Activated T-cell treated with anti-CD3 and anti-CD28 coated beads, Interleukin-2, amount 50 U/mL, for 4 hours (primary cell): ENCODE data around the gene PCDHA3. TPM values are rescaled to one million over a fixed set of nuclear protein-coding genes. Genes with fewer than 3 reads are reported as not detected.
"Not testable (repeated sequence)": the region's sequence is repeated elsewhere in the genome, so short reads cannot be mapped to it uniquely, and the experiment has no call there.

Source experiments
- ATAC-seq, 2 donors: fragments of 200-7000 bp; cut with Tn5 transposase; one replicate each; pipeline ENCODE4 v1.10.0; 2021
- DNase-seq: peaks from one replicate; pipeline ENCODE4 v3.0.0-alpha.2; 2020
- H3K27me3 Mint-ChIP-seq: one replicate; pipeline ENCODE4 v1.8.0; 2021; ENCODE audit warnings: low read depth, mixed read lengths
- H3K36me3 Mint-ChIP-seq: one replicate; pipeline ENCODE4 v1.8.0; 2022; ENCODE audit warnings: mixed read lengths; ENCODE audit not compliant: insufficient read depth
- H3K4me1 Mint-ChIP-seq: one replicate; pipeline ENCODE4 v1.8.0; 2021; ENCODE audit warnings: low read depth, mixed read lengths
- H3K4me3 Mint-ChIP-seq: one replicate; pipeline ENCODE4 v1.8.0; 2021; ENCODE audit warnings: mild to moderate bottlenecking, moderate library complexity, mixed read lengths
- H3K9me3 Mint-ChIP-seq: one replicate; pipeline ENCODE4 v1.8.0; 2021; ENCODE audit warnings: mixed read lengths
- total RNA-seq, 3 donors: library from RNA; stranded (reverse); gene quantifications; one replicate each; pipeline ENCODE4 v1.2.1, GENCODE V29; 2021

PCDHA3 gene
- total RNA-seq = not detected

GRCh38 chr5:140800816-140801493 is at the start of gene PCDHA3:
TSS of gene PCDHA3 (plus strand) at chr5:140801057.
- H3K9me3 Mint-ChIP-seq = peaks cover 17% of the 10 kb centered on the region
- H3K36me3 Mint-ChIP-seq = peaks cover 2% of the 10 kb centered on the region
- DNase-seq (no peak), ATAC-seq (no peak)
- peaks cover 25% of the 10 kb centered on the region for H3K27me3 Mint-ChIP-seq
- H3K4me3 Mint-ChIP-seq = no peak within 1 kb of the TSS
- no peaks in the 10 kb centered on the region for H3K4me1 Mint-ChIP-seq

DNA sequence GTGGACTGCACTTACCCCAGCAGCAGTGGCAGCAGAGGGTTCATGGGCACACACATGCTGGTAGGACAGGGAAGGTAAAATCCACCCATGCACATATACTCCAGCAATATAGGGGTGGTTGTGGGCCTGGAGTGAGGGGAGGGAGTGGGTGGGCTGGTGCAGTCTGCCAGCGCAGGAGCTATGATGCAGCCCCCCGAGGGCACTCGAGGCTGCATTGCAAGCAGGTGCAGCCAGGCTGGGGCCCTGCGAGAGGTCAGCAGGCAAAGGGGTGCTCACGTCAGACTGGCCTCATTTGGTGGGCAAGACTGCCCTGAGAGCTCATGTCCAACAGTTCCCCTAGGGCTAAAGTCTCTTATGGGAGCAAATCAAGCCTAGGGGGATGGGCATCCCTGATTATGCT is 47.3 kb upstream of the PCDHA3 start:
- no peak overlapping the region for H3K4me3 Mint-ChIP-seq
- DNase-seq (no peak), ATAC-seq (no peak)
- peaks cover 84% of the 10 kb centered on the region for H3K9me3 Mint-ChIP-seq
- H3K27me3 Mint-ChIP-seq = peaks cover 3% of the 10 kb centered on the region
- peaks cover 6% of the 10 kb centered on the region for H3K36me3 Mint-ChIP-seq
- H3K4me1 Mint-ChIP-seq = no peaks in the 10 kb centered on the region

DNA sequence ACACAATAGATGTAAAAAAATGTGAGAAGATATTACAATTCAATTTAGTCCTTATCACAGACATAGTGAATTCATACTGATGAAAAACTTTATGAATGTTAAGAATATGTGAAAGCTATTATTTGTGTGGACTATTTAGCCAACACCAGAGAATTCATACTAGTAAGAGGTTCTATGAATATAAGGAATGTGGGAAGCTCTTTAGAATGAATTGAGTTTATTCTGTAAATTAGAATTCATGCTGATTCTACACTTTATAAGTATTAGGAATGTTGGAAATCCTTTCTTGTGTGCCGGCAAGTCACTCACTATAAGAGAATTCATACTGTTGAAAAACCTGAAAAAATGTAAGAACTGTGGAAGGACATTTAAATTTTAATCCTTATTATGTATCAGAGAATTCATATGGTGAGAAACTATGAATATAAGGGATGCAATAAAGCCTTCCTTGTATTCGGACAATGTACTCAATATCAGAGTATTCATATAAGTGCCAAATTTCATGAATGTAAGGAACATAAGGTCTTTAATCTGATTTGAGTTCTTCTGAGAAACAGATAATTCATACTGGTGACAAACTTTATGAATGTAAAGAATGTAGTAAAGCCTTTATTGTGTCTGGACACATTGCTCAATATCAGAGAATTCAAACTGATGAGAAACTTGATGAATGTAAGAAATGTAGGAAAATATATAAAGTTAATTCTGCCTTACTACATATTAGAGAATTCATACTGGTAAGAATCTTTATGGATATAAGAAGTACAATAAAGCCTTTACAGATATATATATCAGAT is 36.5 kb upstream of the PCDHA3 start:
- Mint-ChIP-seq H3K4me3 (no peak overlapping the region), H3K9me3 (peaks cover 43% of the 10 kb centered on the region), H3K27me3 (no peaks in the 10 kb centered on the region), H3K36me3 (peaks cover 1% of the 10 kb centered on the region), H3K4me1 (no peaks in the 10 kb centered on the region)
- ATAC-seq = no peak
- no peak for DNase-seq

DNA sequence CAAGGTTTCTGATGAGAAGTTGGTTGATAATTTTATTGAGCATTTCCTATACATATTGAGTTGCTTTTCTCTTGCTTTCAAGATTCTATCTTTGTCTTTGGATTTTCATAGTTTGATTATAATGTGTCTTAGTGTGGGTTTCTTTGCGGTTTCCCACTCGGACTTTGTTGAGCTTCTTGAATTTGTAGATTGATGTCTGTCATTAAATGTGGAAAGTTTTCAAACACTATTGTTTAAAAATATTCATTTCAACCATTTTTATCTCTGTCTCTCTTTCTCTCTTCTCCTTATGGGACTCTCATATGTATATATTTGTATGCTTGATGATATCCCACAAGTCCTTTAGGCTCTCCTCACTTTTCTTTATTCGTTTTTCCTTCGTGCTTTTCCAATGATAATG is 33.4 kb upstream of the PCDHA3 start:
- no peaks in the 10 kb centered on the region for H3K27me3 Mint-ChIP-seq
- H3K36me3 Mint-ChIP-seq = peaks cover 3% of the 10 kb centered on the region
- DNase-seq (no peak), ATAC-seq (no peak)
- H3K4me1 Mint-ChIP-seq = no peaks in the 10 kb centered on the region
- H3K4me3 Mint-ChIP-seq = no peak overlapping the region
- peaks cover 65% of the 10 kb centered on the region for H3K9me3 Mint-ChIP-seq

DNA sequence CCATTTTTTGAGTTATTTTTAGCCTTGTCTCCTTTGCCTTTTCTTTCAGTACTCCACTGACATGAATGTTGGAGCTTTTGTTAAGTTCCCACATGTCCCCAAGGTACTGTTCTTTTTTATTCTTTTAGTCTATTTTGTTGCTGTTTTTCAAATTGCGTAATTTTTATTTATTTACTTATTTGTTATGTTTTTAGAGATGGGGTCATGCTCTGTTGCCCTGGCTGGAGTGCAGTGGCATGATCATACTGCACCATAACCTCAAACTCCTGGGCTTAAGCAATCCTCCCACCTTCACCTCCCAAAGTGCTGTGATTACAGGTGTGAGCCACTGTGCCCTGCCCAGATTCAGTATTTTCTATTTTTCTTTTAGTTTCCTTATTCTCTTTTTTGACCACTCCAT is 20.3 kb upstream of the PCDHA3 start:
- DNase-seq (no peak), ATAC-seq (no peak)
- Mint-ChIP-seq H3K36me3 (peaks cover 2% of the 10 kb centered on the region), H3K9me3 (peaks cover 68% of the 10 kb centered on the region), H3K4me3 (no peak overlapping the region), H3K27me3 (peaks cover 10% of the 10 kb centered on the region), H3K4me1 (no peaks in the 10 kb centered on the region)

DNA sequence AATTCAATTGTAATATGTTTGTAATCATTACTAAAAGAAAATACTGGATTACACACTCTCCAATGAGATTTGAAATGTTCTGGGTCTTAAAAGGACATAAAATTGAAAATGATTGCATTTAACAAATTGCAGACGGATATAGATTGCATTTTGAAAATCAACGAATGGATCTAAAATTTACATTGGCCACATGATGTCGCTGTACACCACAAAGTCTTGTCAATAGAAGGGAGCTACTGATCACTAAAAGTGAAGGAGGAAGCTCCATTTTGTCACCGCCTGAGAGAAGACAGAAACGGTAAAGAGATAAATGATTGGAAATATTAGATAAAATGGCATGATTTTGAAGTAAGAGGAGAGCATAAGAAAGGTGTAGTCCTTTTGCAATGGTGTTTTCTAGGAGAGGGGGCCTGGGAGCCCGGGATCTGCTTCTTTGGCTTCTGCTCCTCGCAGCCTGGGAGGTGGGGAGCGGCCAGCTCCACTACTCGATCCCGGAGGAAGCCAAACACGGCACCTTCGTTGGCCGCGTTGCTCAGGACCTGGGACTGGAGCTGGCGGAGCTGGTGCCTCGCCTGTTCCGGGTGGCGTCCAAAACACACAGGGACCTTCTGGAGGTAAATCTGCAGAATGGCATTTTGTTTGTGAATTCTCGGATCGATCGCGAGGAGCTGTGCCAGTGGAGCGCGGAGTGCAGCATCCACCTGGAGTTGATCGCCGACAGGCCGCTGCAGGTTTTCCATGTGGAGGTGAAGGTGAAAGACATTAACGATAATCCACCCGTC is 14.8 kb upstream of the PCDHA3 start, which contains the start of gene PCDHA1:
PCDHA1 (plus strand) TSS at position 236 of the 782 bp plus-strand sequence.
- Mint-ChIP-seq H3K9me3 (peaks cover 46% of the 10 kb centered on the region), H3K4me3 (no peak within 1 kb of the TSS), H3K4me1 (peaks cover 2% of the 10 kb centered on the region), H3K27me3 (peaks cover 30% of the 10 kb centered on the region), H3K36me3 (peaks cover 4% of the 10 kb centered on the region)
- ATAC-seq (no peak), DNase-seq (no peak)

DNA sequence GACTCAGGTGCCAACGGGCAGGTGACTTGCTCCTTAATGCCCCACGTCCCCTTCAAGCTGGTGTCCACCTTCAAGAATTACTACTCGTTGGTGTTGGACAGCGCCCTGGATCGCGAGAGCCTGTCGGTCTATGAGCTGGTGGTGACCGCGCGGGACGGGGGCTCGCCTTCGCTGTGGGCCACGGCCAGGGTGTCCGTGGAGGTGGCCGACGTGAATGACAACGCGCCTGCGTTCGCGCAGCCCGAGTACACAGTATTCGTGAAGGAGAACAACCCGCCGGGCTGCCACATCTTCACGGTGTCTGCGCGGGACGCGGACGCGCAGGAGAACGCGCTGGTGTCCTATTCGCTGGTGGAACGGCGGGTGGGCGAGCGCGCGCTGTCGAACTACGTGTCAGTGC is 13.4 kb upstream of the PCDHA3 start:
- DNase-seq = not testable (repeated sequence)
- H3K9me3 Mint-ChIP-seq = peaks cover 46% of the 10 kb centered on the region

GRCh38 chr5:140787849-140788504 is 12.9 kb upstream of the PCDHA3 start:
- not testable (repeated sequence) for H3K4me1 Mint-ChIP-seq, H3K36me3 Mint-ChIP-seq, ATAC-seq, H3K4me3 Mint-ChIP-seq, DNase-seq
- peaks cover 46% of the 10 kb centered on the region for H3K9me3 Mint-ChIP-seq
- H3K27me3 Mint-ChIP-seq = peaks cover 43% of the 10 kb centered on the region

More for the DNA sequence above, 13.4 kb upstream of the PCDHA3 start:
- H3K27me3 Mint-ChIP-seq = peaks cover 39% of the 10 kb centered on the region
- H3K4me1 Mint-ChIP-seq, H3K4me3 Mint-ChIP-seq, ATAC-seq, H3K36me3 Mint-ChIP-seq: not testable (repeated sequence)

DNA sequence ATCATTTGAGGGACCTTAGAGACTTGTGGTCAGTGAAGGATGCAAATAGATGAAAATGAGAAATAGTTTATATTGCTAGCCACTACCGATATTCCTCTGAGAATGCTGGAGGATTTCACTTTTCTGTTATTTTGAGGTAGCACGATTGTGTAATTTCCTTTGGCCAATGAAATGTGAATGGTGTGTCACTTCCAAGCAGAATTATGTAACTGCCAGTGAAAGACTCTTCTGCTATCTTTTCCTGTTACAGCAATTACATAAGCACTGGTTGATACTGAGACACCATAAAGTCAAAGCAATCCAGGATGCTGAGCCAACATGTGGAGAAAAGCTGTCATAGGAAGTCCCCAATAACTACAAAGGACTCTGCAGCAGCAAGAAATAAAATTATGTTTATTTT is 9.8 kb upstream of the PCDHA3 start:
- no peak for ATAC-seq
- Mint-ChIP-seq H3K27me3 (peaks cover 45% of the 10 kb centered on the region), H3K4me3 (no peak overlapping the region), H3K4me1 (no peaks in the 10 kb centered on the region), H3K36me3 (peaks cover 5% of the 10 kb centered on the region), H3K9me3 (peaks cover 45% of the 10 kb centered on the region)
- DNase-seq = no peak

GRCh38 chr5:140794595-140795258 is 6.1 kb upstream of the PCDHA3 start, which contains the start of gene PCDHA2:
TSS of gene PCDHA2 (plus strand) at chr5:140794852.
- Mint-ChIP-seq H3K36me3 (peaks cover 3% of the 10 kb centered on the region), H3K9me3 (peaks cover 41% of the 10 kb centered on the region), H3K4me3 (no peak within 1 kb of the TSS), H3K27me3 (peaks cover 35% of the 10 kb centered on the region), H3K4me1 (no peaks in the 10 kb centered on the region)
- no peak for DNase-seq
- ATAC-seq = no peak

DNA sequence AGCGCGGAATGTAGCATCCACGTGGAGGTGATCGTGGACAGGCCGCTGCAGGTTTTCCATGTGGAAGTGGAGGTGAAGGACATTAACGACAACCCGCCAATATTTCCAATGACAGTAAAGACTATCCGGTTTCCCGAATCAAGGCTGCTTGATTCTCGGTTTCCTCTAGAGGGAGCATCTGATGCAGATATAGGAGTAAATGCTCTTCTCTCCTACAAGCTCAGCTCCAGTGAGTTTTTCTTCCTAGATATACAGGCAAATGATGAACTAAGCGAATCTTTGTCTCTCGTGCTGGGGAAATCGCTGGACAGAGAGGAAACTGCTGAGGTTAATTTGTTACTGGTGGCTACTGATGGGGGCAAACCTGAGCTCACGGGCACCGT is 5.6 kb upstream of the PCDHA3 start:
- DNase-seq (no peak), ATAC-seq (no peak)
- H3K27me3 Mint-ChIP-seq = peaks cover 36% of the 10 kb centered on the region
- H3K9me3 Mint-ChIP-seq = peaks cover 43% of the 10 kb centered on the region
- no peaks in the 10 kb centered on the region for H3K4me1 Mint-ChIP-seq
- peaks cover 2% of the 10 kb centered on the region for H3K36me3 Mint-ChIP-seq
- H3K4me3 Mint-ChIP-seq = no peak overlapping the region

DNA sequence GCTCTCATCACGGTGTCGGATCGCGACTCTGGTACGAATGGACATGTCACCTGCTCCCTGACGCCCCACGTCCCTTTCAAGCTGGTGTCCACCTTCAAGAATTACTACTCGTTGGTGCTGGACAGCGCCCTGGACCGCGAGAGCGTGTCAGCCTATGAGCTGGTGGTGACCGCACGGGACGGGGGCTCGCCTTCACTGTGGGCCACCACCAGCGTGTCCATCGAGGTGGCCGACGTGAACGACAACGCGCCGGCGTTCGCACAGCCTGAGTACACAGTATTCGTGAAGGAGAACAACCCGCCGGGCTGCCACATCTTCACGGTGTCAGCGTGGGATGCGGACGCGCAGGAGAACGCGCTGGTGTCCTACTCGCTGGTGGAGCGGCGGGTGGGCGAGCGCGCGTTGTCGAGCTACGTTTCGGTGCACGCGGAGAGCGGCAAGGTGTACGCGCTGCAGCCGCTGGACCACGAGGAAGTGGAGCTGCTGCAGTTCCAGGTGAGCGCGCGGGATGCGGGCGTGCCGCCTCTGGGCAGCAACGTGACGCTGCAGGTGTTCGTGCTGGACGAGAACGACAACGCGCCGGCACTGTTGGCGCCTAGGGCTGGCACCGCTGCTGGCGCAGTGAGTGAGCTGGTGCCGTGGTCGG is 4.7 kb upstream of the PCDHA3 start:
- H3K36me3 Mint-ChIP-seq, H3K4me1 Mint-ChIP-seq, ATAC-seq, DNase-seq, H3K4me3 Mint-ChIP-seq: not testable (repeated sequence)
- Mint-ChIP-seq H3K9me3 (peaks cover 36% of the 10 kb centered on the region), H3K27me3 (peaks cover 33% of the 10 kb centered on the region)

DNA sequence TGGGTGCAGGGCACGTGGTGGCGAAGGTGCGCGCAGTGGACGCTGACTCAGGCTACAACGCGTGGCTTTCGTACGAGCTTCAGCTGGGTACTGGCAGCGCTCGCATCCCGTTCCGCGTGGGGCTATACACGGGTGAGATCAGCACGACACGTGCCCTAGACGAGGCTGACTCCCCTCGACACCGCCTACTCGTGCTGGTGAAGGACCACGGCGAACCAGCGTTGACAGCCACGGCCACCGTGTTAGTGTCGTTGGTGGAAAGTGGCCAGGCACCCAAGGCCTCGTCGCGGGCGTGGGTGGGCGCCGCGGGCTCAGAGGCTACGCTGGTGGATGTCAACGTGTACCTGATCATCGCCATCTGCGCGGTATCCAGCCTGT is 4.2 kb upstream of the PCDHA3 start:
- ATAC-seq (no peak), DNase-seq (no peak)
- Mint-ChIP-seq H3K4me3 (no peak overlapping the region), H3K36me3 (peaks cover 2% of the 10 kb centered on the region), H3K4me1 (no peaks in the 10 kb centered on the region), H3K27me3 (peaks cover 32% of the 10 kb centered on the region), H3K9me3 (peaks cover 34% of the 10 kb centered on the region)
